ENCODE measurements around the gene KLHL29. TPM values are rescaled to one million over a fixed set of nuclear protein-coding genes. Genes with fewer than 3 reads are reported as not detected.

Gene KLHL29
- total RNA-seq, 1 experiment from 2014 or later: 12.2 TPM

DNA sequence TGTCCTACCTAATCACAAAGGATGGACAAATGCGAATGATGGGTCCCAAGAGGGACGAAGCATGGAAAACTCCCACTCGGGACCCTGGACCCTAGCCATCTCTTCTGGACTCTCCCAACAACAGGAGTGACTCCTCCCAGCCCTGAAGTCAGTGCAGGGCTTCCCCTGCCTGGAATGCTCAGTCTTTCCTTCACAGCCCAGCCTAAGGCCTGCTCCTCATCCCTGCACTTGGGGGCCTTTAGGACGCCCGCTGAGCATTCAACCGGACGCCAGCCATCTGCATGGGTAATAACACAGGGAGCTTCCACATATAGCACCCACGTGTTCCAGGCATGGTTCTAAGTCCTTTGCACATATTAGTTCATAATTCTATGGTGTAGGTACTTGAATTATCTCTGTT is 237.5 kb downstream of the KLHL29 start:
- Histone ChIP-seq H3K27ac (ENCODE audit: low read depth, low read length, poor library complexity, severe bottlenecking) (no peak overlapping the region), H3K9me3 (ENCODE audit: low read depth, low read length, poor library complexity, severe bottlenecking) (peaks cover 3% of the 10 kb centered on the region), H3K4me1 (ENCODE audit: insufficient read depth, low read length, poor library complexity, severe bottlenecking) (peaks cover 9% of the 10 kb centered on the region), H3K27me3 (replicated peaks; ENCODE audit: insufficient read depth, low read depth, low read length, poor library complexity) (no peaks in the 10 kb centered on the region), H3K36me3 (ENCODE audit: insufficient read depth, low read length, poor library complexity, severe bottlenecking) (no peaks in the 10 kb centered on the region), H3K4me3 (ENCODE audit: low read depth, low read length, poor library complexity, severe bottlenecking) (no peak overlapping the region)
- BruUV-seq (replicated peaks): no TSS peak
- ChIA-PET CTCF (no interaction called here), POLR2A (ENCODE audit: low non-redundant PET) (no interaction called here)
- intact Hi-C loops (cut with micrococcal nuclease; ENCODE audit: unreplicated experiment): no loop called here
- DNase-seq (ENCODE audit: low spot score): no peak
- TF ChIP-seq EZH2 (IDR thresholded peaks at IDR 0.05; ENCODE audit: borderline replicate concordance, low read depth, low read length, poor library complexity, severe bottlenecking): no peak
- TF ChIP-seq, protein P1, sequence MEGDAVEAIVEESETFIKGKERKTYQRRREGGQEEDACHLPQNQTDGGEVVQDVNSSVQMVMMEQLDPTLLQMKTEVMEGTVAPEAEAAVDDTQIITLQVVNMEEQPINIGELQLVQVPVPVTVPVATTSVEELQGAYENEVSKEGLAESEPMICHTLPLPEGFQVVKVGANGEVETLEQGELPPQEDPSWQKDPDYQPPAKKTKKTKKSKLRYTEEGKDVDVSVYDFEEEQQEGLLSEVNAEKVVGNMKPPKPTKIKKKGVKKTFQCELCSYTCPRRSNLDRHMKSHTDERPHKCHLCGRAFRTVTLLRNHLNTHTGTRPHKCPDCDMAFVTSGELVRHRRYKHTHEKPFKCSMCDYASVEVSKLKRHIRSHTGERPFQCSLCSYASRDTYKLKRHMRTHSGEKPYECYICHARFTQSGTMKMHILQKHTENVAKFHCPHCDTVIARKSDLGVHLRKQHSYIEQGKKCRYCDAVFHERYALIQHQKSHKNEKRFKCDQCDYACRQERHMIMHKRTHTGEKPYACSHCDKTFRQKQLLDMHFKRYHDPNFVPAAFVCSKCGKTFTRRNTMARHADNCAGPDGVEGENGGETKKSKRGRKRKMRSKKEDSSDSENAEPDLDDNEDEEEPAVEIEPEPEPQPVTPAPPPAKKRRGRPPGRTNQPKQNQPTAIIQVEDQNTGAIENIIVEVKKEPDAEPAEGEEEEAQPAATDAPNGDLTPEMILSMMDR (conservative IDR thresholded peaks at IDR 0.05; ENCODE audit: low read depth, low read length): no peak

DNA sequence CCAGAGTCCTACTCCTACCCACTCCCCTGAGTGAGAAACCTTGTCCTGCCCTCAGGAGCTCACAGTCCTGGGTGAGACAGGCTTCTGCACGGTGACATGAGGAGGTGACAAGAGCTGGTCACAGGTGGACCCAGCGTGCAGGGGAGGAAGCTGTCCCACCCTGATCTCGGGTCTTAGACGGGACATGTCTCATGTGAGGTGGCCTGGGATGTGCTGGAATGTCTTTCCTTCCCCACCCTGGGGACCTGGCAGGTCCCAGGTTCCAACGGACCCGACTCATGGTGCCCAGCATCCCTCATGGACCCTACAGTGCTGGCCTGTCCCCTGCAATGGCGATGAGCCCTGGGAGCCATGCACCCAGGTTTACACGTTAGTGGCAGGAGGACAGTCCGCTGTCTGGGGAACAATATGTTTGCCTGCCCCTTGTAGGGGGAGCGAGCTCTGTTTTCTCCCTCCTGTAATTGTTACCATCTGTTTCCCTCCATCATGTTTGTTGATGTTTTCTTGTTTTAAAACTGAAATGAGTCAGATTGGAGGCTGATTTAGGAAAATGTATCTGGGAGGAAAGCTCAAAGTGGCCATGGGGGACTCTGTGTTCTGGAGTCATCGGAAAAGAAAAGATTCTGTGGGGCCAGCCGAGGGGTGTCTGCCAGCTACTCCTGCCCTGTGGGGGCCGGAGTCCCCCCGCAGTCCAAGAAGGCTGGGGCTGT is 238.1 kb downstream of the KLHL29 start:
- ChIA-PET POLR2A (ENCODE audit: low non-redundant PET) (no interaction called here), CTCF (no interaction called here)
- intact Hi-C loops (cut with micrococcal nuclease; ENCODE audit: unreplicated experiment): no loop called here

DNA sequence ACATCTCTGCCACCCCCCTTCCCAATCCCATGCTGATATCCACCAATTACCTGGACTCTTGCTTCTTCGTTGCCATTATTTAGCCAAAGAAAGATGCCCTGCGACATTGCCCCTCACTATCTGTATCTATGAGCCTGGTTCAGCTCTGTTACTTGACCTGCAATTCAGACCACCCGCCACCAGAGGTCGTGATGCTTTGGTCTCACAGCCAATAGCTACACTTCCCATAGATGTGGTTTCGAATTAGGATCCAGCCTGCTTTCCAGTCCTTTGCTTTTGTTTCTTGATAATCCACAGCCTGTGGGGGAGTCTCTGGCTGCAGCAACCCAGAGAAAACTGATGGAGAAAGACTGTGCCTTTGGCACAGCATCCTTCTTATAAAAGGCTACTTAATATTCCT is 239.4 kb downstream of the KLHL29 start:
- BruUV-seq (replicated peaks): no TSS peak
- intact Hi-C loops (cut with micrococcal nuclease; ENCODE audit: unreplicated experiment): no loop called here
- no peak for TF ChIP-seq EZH2 (IDR thresholded peaks at IDR 0.05; ENCODE audit: borderline replicate concordance, low read depth, low read length, poor library complexity, severe bottlenecking)
- TF ChIP-seq, protein P1 (conservative IDR thresholded peaks at IDR 0.05; ENCODE audit: low read depth, low read length): peak; percentile 60
- no peak overlapping the region for H3K4me3 ChIP-seq (ENCODE audit: low read depth, low read length, poor library complexity, severe bottlenecking)
- peaks cover 9% of the 10 kb centered on the region for H3K4me1 ChIP-seq (ENCODE audit: insufficient read depth, low read length, poor library complexity, severe bottlenecking)
- no peak overlapping the region for H3K27ac ChIP-seq (ENCODE audit: low read depth, low read length, poor library complexity, severe bottlenecking)
- H3K36me3 ChIP-seq (ENCODE audit: insufficient read depth, low read length, poor library complexity, severe bottlenecking): no peaks in the 10 kb centered on the region
- H3K27me3 ChIP-seq (replicated peaks; ENCODE audit: insufficient read depth, low read depth, low read length, poor library complexity): no peaks in the 10 kb centered on the region
- CTCF ChIA-PET: no interaction called here
- POLR2A ChIA-PET (ENCODE audit: low non-redundant PET): no interaction called here
- DNase-seq (ENCODE audit: low spot score): peak; percentile 20
- H3K9me3 ChIP-seq (ENCODE audit: low read depth, low read length, poor library complexity, severe bottlenecking): peaks cover 3% of the 10 kb centered on the region

More for the DNA sequence above, 238.1 kb downstream of the KLHL29 start:
- no peaks in the 10 kb centered on the region for H3K36me3 ChIP-seq (ENCODE audit: insufficient read depth, low read length, poor library complexity, severe bottlenecking)
- peaks cover 9% of the 10 kb centered on the region for H3K4me1 ChIP-seq (ENCODE audit: insufficient read depth, low read length, poor library complexity, severe bottlenecking)
- TF ChIP-seq EZH2 (IDR thresholded peaks at IDR 0.05; ENCODE audit: borderline replicate concordance, low read depth, low read length, poor library complexity, severe bottlenecking): no peak
- TF ChIP-seq, protein P1 (conservative IDR thresholded peaks at IDR 0.05; ENCODE audit: low read depth, low read length): no peak
- no peaks in the 10 kb centered on the region for H3K27me3 ChIP-seq (replicated peaks; ENCODE audit: insufficient read depth, low read depth, low read length, poor library complexity)
- peaks cover 3% of the 10 kb centered on the region for H3K9me3 ChIP-seq (ENCODE audit: low read depth, low read length, poor library complexity, severe bottlenecking)
- BruUV-seq (replicated peaks): no TSS peak
- no peak for DNase-seq (ENCODE audit: low spot score)
- H3K27ac ChIP-seq (ENCODE audit: low read depth, low read length, poor library complexity, severe bottlenecking): no peak overlapping the region
- no peak overlapping the region for H3K4me3 ChIP-seq (ENCODE audit: low read depth, low read length, poor library complexity, severe bottlenecking)
